NT2/D1 (cell line): ENCODE results near the gene ADCY3.

ENCODE experiments used
- SUZ12 ChIP-seq: IDR thresholded peaks from 2 replicates; pipeline ENCODE4 v1.6.1; 2011; ENCODE audit not compliant: insufficient read length, insufficient read depth; ENCODE audit errors: extremely low read depth
- YY1 ChIP-seq: IDR thresholded peaks from 2 replicates; pipeline ENCODE4 v1.6.1; 2011; ENCODE audit not compliant: insufficient read length, insufficient read depth
- ZNF274 ChIP-seq: IDR thresholded peaks from 2 replicates; pipeline ENCODE4 v1.6.1; 2011; ENCODE audit warnings: mild to moderate bottlenecking, low read depth, low read length

- no peak for TF ChIP-seq SUZ12
- TF ChIP-seq ZNF274, result no peak
- no peak for TF ChIP-seq YY1
These were observed 8.0 kb upstream of the ADCY3 start for GRCh38 chr2:24928036-24928435.
